ENCODE data around the gene KRT5.

Gene KRT5

GRCh38 chr12:52539821-52540173 is 19.6 kb upstream of the KRT5 start:
- no peak overlapping the region for H3K4me3 ChIP-seq (ENCODE audit: low read depth, low read length)
- no peak for DNase-seq (ENCODE audit: low read depth)
- TF ChIP-seq CTCF (IDR thresholded peaks at IDR 0.05; ENCODE audit: low read depth, low read length, missing control alignments): no peak

GRCh38 chr12:52539083-52539820 is 19.1 kb upstream of the KRT5 start:
- no peak for DNase-seq (ENCODE audit: low read depth)
- no peak for TF ChIP-seq CTCF (IDR thresholded peaks at IDR 0.05; ENCODE audit: low read depth, low read length, missing control alignments)
- H3K4me3 ChIP-seq (ENCODE audit: low read depth, low read length): no peak overlapping the region

GRCh38 chr12:52537101-52537500 is 16.9 kb upstream of the KRT5 start:
- H3K4me3 ChIP-seq (ENCODE audit: low read depth, low read length): no peak overlapping the region
- TF ChIP-seq CTCF (IDR thresholded peaks at IDR 0.05; ENCODE audit: low read depth, low read length, missing control alignments): no peak
- DNase-seq (ENCODE audit: low read depth): no peak

GRCh38 chr12:52535574-52535973 is 15.4 kb upstream of the KRT5 start:
- no peak for TF ChIP-seq CTCF (IDR thresholded peaks at IDR 0.05; ENCODE audit: low read depth, low read length, missing control alignments)
- DNase-seq (ENCODE audit: low read depth): no peak
- no peak overlapping the region for H3K4me3 ChIP-seq (ENCODE audit: low read depth, low read length)

GRCh38 chr12:52534482-52534881 is 14.3 kb upstream of the KRT5 start:
- no peak for TF ChIP-seq CTCF (IDR thresholded peaks at IDR 0.05; ENCODE audit: low read depth, low read length, missing control alignments)
- DNase-seq (ENCODE audit: low read depth): no peak

GRCh38 chr12:52533686-52534470 is 13.7 kb upstream of the KRT5 start:
- no peak for DNase-seq (ENCODE audit: low read depth)
- no peak for TF ChIP-seq CTCF (IDR thresholded peaks at IDR 0.05; ENCODE audit: low read depth, low read length, missing control alignments)
- no peak overlapping the region for H3K4me3 ChIP-seq (ENCODE audit: low read depth, low read length)

More at GRCh38 chr12:52534482-52534881, 14.3 kb upstream of the KRT5 start:
- no peak overlapping the region for H3K4me3 ChIP-seq (ENCODE audit: low read depth, low read length)

Data from GM12864 (cell line).